NCI-H460 (cell line): Measurements from ENCODE around the gene C2orf76. TPM values are rescaled to one million over a fixed set of nuclear protein-coding genes. Genes with fewer than 3 reads are reported as not detected.
"Not testable (repeated sequence)": the region's sequence is repeated elsewhere in the genome, so short reads cannot be mapped to it uniquely, and the experiment has no call there.

Experiments used
- DNase-seq: peaks from one replicate; pipeline ENCODE4 v3.0.0-alpha.2; 2016; ENCODE audit warnings: low read depth; ENCODE audit errors: extremely low read depth
- total RNA-seq: library from RNA; depleted of rRNA; stranded (reverse); fragments of >200 nt; shearing (Covaris generic); gene quantifications from 2 replicates; pipeline ENCODE4 v1.2.3, GENCODE V29; 2014

C2orf76 gene
- total RNA-seq, 1 experiment from 2014 or later: 24.0 TPM

- DNase-seq: no peak
These were observed 11.3 kb upstream of the C2orf76 start for GRCh38 chr2:119377993-119378345.

- DNase-seq: no peak
These were observed 10.8 kb upstream of the C2orf76 start for GRCh38 chr2:119377294-119377992.

GRCh38 chr2:119376810-119377209 is 10.2 kb upstream of the C2orf76 start:
- no peak for DNase-seq

GRCh38 chr2:119376406-119376805 is 9.8 kb upstream of the C2orf76 start:
- DNase-seq: not testable (repeated sequence)

GRCh38 chr2:119373907-119374745 is 7.5 kb upstream of the C2orf76 start:
- not testable (repeated sequence) for DNase-seq

GRCh38 chr2:119372778-119373568 is 6.3 kb upstream of the C2orf76 start:
- DNase-seq: no peak

- DNase-seq: no peak
These were observed 4.5 kb upstream of the C2orf76 start for GRCh38 chr2:119371111-119371510.

- no peak for DNase-seq
These were observed 3.2 kb upstream of the C2orf76 start for GRCh38 chr2:119369845-119370244.

GRCh38 chr2:119367472-119368099 is 952 bp upstream of the C2orf76 start:
- no peak for DNase-seq

- no peak for DNase-seq
These were observed 429 bp downstream of the C2orf76 start for GRCh38 chr2:119366161-119366648.

GRCh38 chr2:119365436-119365835 is 1.2 kb downstream of the C2orf76 start:
- no peak for DNase-seq

GRCh38 chr2:119364798-119365197 is 1.8 kb downstream of the C2orf76 start:
- DNase-seq: no peak

GRCh38 chr2:119360423-119360966 is 6.1 kb downstream of the C2orf76 start:
- DNase-seq: no peak

GRCh38 chr2:119359774-119360173 is 6.9 kb downstream of the C2orf76 start:
- no peak for DNase-seq

GRCh38 chr2:119354860-119355259 is 11.8 kb downstream of the C2orf76 start:
- DNase-seq: no peak

GRCh38 chr2:119352357-119352756 is 14.3 kb downstream of the C2orf76 start:
- DNase-seq: no peak

- no peak for DNase-seq
These were observed 16.2 kb downstream of the C2orf76 start for GRCh38 chr2:119350311-119350998.

- no peak for DNase-seq
These were observed 17.3 kb downstream of the C2orf76 start for GRCh38 chr2:119349289-119349688.

GRCh38 chr2:119341684-119342083 is 24.9 kb downstream of the C2orf76 start:
- no peak for DNase-seq

- no peak for DNase-seq
These were observed 27.1 kb downstream of the C2orf76 start for GRCh38 chr2:119339562-119339923.
